Fibroblast of villous mesenchyme (primary cell): ENCODE measurements around the gene KREMEN2. TPM values are rescaled to one million over a fixed set of nuclear protein-coding genes. Genes with fewer than 3 reads are reported as not detected.
A peak's percentile ranks its signal among the peaks of the same experiment; 100 is the strongest.

Source experiments
- DNase-seq: peaks from one replicate; pipeline ENCODE4 v3.0.0-alpha.2; 2010; ENCODE audit warnings: low read depth
- H3K4me3 ChIP-seq: 2 replicates; pipeline ENCODE4 v1.5.1; 2011; ENCODE audit warnings: low read depth, mild to moderate bottlenecking, low read length
- total RNA-seq: library from RNA; depleted of rRNA; stranded (reverse); fragments of >200 nt; gene quantifications from 2 replicates; pipeline ENCODE4 v1.2.3, GENCODE V29; 2012
- TF ChIP-seq, protein P1 (sequence below): IDR thresholded peaks from 2 replicates; pipeline ENCODE4 v1.5.1; 2012; ENCODE audit warnings: low read depth, mild to moderate bottlenecking, low read length; ENCODE audit not compliant: insufficient read depth

Gene KREMEN2
- total RNA-seq, 1 donor, result under 0.01 TPM

DNA sequence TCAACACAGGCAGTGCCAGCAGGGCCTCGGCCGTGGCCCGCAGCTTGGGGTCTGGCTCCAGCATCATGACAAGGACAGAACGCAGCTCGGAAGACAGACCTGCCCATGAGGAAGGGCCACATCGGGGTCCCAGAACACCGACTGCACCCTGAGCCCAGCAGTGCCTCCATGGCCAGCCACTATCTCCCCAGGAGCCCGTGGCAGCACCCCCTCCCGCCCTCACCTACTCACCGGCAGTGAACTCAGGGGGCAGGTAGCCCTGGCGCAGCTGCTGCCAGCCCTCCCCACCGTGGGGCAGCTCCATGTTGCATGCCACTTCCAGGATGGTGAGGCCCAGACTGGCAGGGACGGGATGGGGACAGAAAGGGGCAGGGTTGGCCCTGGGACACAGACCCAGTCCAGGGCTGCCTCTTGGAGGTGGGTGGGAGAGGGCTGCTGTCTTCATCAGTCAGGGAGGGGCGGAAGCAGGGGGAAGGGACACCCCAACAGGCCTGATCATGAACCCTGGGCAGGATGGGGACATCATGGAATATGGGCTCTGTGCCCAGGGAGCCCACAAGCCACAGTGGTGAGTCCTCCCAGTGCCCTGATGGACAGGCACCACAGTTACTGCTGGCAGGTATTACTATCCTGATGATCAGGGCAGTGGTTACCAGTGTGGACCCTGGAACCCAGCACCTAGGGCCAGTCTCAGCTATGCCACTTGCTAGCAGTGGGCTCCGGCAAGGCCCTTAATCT lies 10.4 kb downstream of the KREMEN2 start:
- TF ChIP-seq, protein P1, sequence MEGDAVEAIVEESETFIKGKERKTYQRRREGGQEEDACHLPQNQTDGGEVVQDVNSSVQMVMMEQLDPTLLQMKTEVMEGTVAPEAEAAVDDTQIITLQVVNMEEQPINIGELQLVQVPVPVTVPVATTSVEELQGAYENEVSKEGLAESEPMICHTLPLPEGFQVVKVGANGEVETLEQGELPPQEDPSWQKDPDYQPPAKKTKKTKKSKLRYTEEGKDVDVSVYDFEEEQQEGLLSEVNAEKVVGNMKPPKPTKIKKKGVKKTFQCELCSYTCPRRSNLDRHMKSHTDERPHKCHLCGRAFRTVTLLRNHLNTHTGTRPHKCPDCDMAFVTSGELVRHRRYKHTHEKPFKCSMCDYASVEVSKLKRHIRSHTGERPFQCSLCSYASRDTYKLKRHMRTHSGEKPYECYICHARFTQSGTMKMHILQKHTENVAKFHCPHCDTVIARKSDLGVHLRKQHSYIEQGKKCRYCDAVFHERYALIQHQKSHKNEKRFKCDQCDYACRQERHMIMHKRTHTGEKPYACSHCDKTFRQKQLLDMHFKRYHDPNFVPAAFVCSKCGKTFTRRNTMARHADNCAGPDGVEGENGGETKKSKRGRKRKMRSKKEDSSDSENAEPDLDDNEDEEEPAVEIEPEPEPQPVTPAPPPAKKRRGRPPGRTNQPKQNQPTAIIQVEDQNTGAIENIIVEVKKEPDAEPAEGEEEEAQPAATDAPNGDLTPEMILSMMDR, result no peak
- no peak overlapping the region for H3K4me3 ChIP-seq
- DNase-seq, result no peak

DNA sequence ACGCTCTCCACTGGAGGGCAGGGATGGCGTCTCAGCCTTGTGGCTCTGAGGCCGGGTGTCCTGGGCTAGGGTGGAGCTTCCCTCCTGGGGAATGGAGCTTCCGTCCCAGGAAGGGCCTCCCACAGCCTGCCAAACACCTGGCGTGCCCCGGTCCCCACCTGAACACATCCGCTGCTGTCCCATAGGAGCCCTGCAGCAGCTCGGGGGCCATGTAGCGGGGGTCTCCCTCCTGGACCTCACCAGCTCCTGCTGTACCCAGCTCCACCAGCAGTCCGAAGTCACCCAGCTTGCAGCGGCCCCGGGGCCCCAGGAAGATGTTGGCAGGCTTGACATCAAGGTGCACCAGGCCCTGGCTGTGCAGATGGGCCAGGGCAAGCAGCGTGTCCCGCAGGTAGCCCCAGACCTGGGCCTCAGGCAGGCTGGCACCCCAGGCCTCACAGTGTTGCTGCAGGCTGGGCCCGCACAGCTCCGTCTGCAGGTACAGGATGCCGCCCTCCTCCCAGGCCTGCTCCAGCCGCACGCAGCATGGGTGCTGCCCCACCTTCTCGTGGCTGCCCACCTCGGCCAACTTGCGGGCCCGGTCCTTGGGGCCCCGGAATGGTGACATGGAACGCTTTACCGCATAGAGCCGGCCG lies 11.2 kb downstream of the KREMEN2 start:
- DNase-seq, result no peak
- TF ChIP-seq, protein P1, result no peak
- no peak overlapping the region for H3K4me3 ChIP-seq

DNA sequence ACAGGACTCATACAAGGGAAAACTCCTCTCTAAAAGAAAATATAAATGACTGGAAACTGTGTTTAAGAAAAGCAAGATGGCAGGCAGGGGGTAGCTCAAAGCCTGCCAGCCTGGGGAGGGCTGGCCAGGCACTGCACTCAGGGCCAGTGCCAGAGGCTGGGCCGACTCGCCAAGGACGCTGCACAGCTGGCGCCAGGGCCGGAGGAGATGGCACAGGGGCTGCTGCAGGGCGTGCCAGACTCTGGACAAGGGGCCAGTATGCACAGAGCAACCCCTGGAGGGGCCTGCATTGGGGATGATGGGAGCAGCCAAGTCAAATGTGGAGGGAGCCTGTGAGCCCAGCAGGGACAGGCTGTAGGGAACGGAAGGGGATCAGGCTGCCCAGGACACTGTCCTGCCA lies 12.1 kb downstream of the KREMEN2 start:
- TF ChIP-seq, protein P1, result no peak
- H3K4me3 ChIP-seq, result no peak overlapping the region
- no peak for DNase-seq

DNA sequence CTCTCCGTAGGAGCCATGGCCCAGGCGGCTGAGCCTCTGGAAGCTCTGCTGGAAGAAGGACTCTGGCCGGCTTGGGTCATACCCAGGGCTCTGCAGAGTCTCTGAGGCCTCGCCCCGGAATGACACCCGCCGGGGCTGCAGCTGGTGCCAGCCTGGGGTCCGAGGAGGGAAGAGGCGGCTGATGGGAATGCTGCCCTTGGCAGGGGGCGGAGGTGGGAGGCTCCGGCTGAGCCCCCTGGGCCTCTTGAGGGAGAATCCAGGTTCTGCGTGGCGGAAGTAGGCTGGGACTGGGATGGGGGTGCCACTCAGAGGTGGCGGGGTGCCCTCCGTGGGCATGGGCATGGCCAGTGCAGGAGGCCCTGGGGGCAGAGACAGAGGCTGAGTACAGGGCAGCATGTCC lies 12.6 kb downstream of the KREMEN2 start:
- TF ChIP-seq, protein P1, result no peak
- DNase-seq, result no peak
- no peak overlapping the region for H3K4me3 ChIP-seq

DNA sequence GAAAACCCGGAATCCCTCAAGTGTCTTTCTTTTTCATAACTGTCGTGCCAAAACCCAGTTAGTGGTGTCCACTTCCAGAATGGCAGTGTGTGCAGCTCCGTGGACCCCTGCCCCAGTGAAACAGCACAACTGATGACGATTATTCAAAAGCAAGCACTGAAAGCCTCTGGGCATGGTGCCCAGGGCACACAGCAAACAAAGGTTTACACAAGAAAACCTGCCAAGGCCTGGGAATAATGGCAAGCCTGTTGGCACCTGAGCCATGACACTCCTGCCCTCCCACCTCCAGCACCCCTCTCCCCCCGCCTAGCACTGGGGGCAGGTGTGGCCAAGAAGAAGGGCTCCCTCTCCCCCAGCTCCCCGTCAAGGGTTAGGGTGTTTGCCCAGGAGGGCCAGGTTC lies 13.4 kb downstream of the KREMEN2 start:
- TF ChIP-seq, protein P1, result no peak
- DNase-seq, result no peak
- no peak overlapping the region for H3K4me3 ChIP-seq

DNA sequence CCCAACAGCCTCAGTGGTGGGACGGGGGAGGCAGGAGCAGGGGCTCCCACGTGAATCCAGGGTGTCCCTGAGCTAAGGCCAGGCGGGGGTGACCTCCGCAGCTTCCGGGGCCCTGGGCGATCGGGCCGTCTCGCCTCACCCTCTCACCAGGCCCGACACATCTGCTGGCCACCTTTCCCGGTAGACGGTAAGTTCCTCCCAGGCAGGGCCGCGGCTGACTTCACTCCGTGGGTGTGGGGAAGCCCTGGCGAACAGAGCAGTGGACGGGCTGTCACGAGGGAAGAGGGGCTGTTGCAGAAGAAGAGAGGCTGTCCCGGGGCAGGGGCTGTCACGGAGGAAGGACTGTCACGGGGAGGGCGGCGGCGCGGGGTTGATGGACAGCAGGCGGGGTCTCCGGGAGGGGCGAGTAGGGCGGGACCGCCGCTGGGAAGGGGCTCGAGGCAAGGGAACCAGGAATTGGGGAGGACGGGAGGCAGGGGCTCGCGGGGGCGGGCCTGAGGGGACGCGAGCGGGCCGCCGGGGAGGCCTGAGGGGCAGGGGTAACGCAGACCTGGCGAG lies 15.7 kb downstream of the KREMEN2 start:
- TF ChIP-seq, protein P1, result no peak
- H3K4me3 ChIP-seq, result peak overlapping the region; percentile 79
- DNase-seq, result no peak
